CD14-positive monocyte (primary cell): ENCODE results near the gene DHX15. TPM values are rescaled to one million over a fixed set of nuclear protein-coding genes. Genes with fewer than 3 reads are reported as not detected.

Experiments used
- DNase-seq, 3 donors: peaks; one replicate each; pipeline ENCODE4 v3.0.0-alpha.2; 2011 to 2022
- H2AFZ ChIP-seq: 2 replicates; pipeline ENCODE4 v1.6.0; 2012; ENCODE audit warnings: mild to moderate bottlenecking, low read depth, low read length, inconsistent platforms; ENCODE audit not compliant: insufficient read depth, poor library complexity, severe bottlenecking
- H3K27ac ChIP-seq, 2 donors: 1 replicate in 1 of 2; 2 replicates in 1 of 2; pipeline ENCODE4 v1.5.1; 2012 to 2013; ENCODE audit warnings: low read length in 2 of 2, control low read depth in 1 of 2, inconsistent platforms in 1 of 2, low read depth in 1 of 2, mild to moderate bottlenecking in 1 of 2
- H3K27me3 ChIP-seq, 2 donors: one replicate each; pipeline versions ENCODE4 v1.6.0 to v1.6.1; 2011 to 2013; ENCODE audit warnings: low read length in 2 of 2; ENCODE audit not compliant: control insufficient read depth in 2 of 2, insufficient read depth in 2 of 2
- H3K36me3 ChIP-seq, 2 donors: replicated peaks in 1 of 2; 1 replicate in 1 of 2; 2 replicates in 1 of 2; pipeline versions ENCODE4 v1.5.1 to v1.6.1; 2012 to 2013; ENCODE audit warnings: low read length in 2 of 2, control low read depth in 1 of 2, inconsistent platforms in 1 of 2, mild to moderate bottlenecking in 1 of 2; ENCODE audit not compliant: insufficient read depth in 2 of 2, control insufficient read depth in 1 of 2
- H3K4me1 ChIP-seq, 2 donors: 1 replicate in 1 of 2; 2 replicates in 1 of 2; pipeline versions ENCODE4 v1.5.1 to v1.6.1; 2012 to 2013; ENCODE audit warnings: low read length in 2 of 2, control low read depth in 1 of 2, inconsistent platforms in 1 of 2, mild to moderate bottlenecking in 1 of 2, moderate library complexity in 1 of 2; ENCODE audit not compliant: insufficient read depth in 2 of 2, control insufficient read depth in 1 of 2
- H3K4me2 ChIP-seq: replicated peaks from 2 replicates; pipeline ENCODE3; 2012; ENCODE audit warnings: low read length, moderate library complexity, mild to moderate bottlenecking; ENCODE audit not compliant: poor library complexity, severe bottlenecking; ENCODE audit errors: extremely low read depth
- H3K4me3 ChIP-seq, 3 experiments: fragments of 200-600 bp in 1 of 3; sonication (generic) in 1 of 3; replicated peaks in 1 of 3; 1 replicate in 2 of 3; 2 replicates in 1 of 3; pipeline ENCODE4 v1.5.1; 2011 to 2013; ENCODE audit warnings: low read length in 3 of 3, mild to moderate bottlenecking in 3 of 3, control low read depth in 2 of 3, low read depth in 2 of 3, inconsistent platforms in 1 of 3, moderate library complexity in 1 of 3
- H3K79me2 ChIP-seq: 2 replicates; pipeline ENCODE4 v1.6.0; 2012; ENCODE audit warnings: mild to moderate bottlenecking, control low read depth, inconsistent platforms, low read length, moderate library complexity; ENCODE audit not compliant: insufficient read depth
- H3K9ac ChIP-seq: 2 replicates; pipeline ENCODE4 v1.6.0; 2017; ENCODE audit warnings: low read length, mild to moderate bottlenecking; ENCODE audit not compliant: insufficient read depth, poor library complexity, severe bottlenecking
- H3K9me3 ChIP-seq, 2 donors: replicated peaks in 1 of 2; 1 replicate in 1 of 2; 2 replicates in 1 of 2; pipeline versions ENCODE4 v1.5.1 to v1.6.1; 2012 to 2013; ENCODE audit warnings: low read length in 2 of 2, control low read depth in 1 of 2; ENCODE audit not compliant: control insufficient read depth in 1 of 2, insufficient read depth in 1 of 2
- H4K20me1 ChIP-seq: 2 replicates; pipeline ENCODE4 v1.6.0; 2012; ENCODE audit warnings: mild to moderate bottlenecking, low read length, control low read depth, moderate library complexity; ENCODE audit not compliant: insufficient read depth
- H3K27ac Mint-ChIP-seq, 7 donors: one replicate each; pipeline ENCODE4 v1.8.0; 2020; ENCODE audit warnings: mild to moderate bottlenecking in 7 of 7, mixed read lengths in 7 of 7, moderate library complexity in 6 of 7, inconsistent platforms in 2 of 7
- H3K27me3 Mint-ChIP-seq, 3 donors: one replicate each; pipeline ENCODE4 v1.8.0; 2021 to 2022; ENCODE audit warnings: low read depth in 3 of 3, mild to moderate bottlenecking in 3 of 3, mixed read lengths in 3 of 3, moderate library complexity in 3 of 3, inconsistent platforms in 1 of 3
- H3K36me3 Mint-ChIP-seq, 2 donors: one replicate each; pipeline ENCODE4 v1.8.0; 2020; ENCODE audit warnings: mixed read lengths in 2 of 2, inconsistent platforms in 1 of 2, mild to moderate bottlenecking in 1 of 2
- H3K4me1 Mint-ChIP-seq: one replicate; pipeline ENCODE4 v1.8.0; 2020; ENCODE audit warnings: mild to moderate bottlenecking, mixed read lengths
- H3K4me3 Mint-ChIP-seq, 2 donors: one replicate each; pipeline ENCODE4 v1.8.0; 2020; ENCODE audit warnings: mild to moderate bottlenecking in 2 of 2, mixed read lengths in 2 of 2, moderate library complexity in 1 of 2
- H3K9me3 Mint-ChIP-seq, 7 donors: one replicate each; pipeline ENCODE4 v1.8.0; 2020 to 2022; ENCODE audit warnings: mixed read lengths in 7 of 7, mild to moderate bottlenecking in 6 of 7, moderate library complexity in 6 of 7, inconsistent platforms in 2 of 7
- CTCF ChIP-seq: fragments of 200-600 bp; IDR thresholded peaks from one replicate; pipeline ENCODE4 v1.8.0; 2022; ENCODE audit warnings: antibody characterized with exemption, mild to moderate bottlenecking
- intact Hi-C, 2 donors: fragments of 100-400 bp; cut with micrococcal nuclease; formaldehyde crosslinking; loops; one replicate each; pipeline versions ENCODE4 v1.15.0 to v1.15.1; 2023
- polyA plus RNA-seq, 3 donors: library from polyadenylated mRNA; depleted of rRNA in 1 of 3; unstranded in 2 of 3; stranded (reverse) in 1 of 3; fragments of 300-500 nt in 2 of 3; fragments of >200 nt in 1 of 3; fragmentation: Illumina TruSeq in 2 of 3; gene quantifications; 1 replicate in 2 of 3; 2 replicates in 1 of 3; pipeline ENCODE4 v1.2.3, GENCODE V29; 2012 to 2021

The DHX15 gene
- polyA plus RNA-seq, 3 donors: 27.2 to 77.7 (median 37.5) TPM

- Mint-ChIP-seq H3K36me3 (peaks cover 49 to 74% of the 10 kb centered on the region in 2 donors), H3K4me1 (peaks cover 28% of the 10 kb centered on the region), H3K4me3 (no peak overlapping the region), H3K9me3 (no peaks in the 10 kb centered on the region), H3K27me3 (no peaks in the 10 kb centered on the region), H3K27ac (peak overlapping the region in 2 of 7 donors; percentile 26 to 50)
- H3K9ac ChIP-seq: no peak overlapping the region
- intact Hi-C loops: no loop called here
- peaks cover 34 to 85% of the 10 kb centered on the region in 2 donors for H3K36me3 ChIP-seq
- peak overlapping the region in 1 of 2 donors; percentile 28 for H3K27ac ChIP-seq
- H3K4me2 ChIP-seq: no peak overlapping the region
- TF ChIP-seq CTCF: no peak
- H3K4me3 ChIP-seq: no peak overlapping the region
- H3K9me3 ChIP-seq: no peaks in the 10 kb centered on the region
- H4K20me1 ChIP-seq: peaks cover 100% of the 10 kb centered on the region
- peaks cover 3 to 14% of the 10 kb centered on the region in 2 donors for H3K4me1 ChIP-seq
- H3K27me3 ChIP-seq: no peaks in the 10 kb centered on the region
- H3K79me2 ChIP-seq: peaks cover 100% of the 10 kb centered on the region
- DNase-seq: no peak
- no peak overlapping the region for H2AFZ ChIP-seq
Observed at GRCh38 chr4:24568425-24568824, 15.9 kb downstream of the DHX15 start.

- no peak overlapping the region for H3K4me3 ChIP-seq
- Mint-ChIP-seq H3K9me3 (peaks cover 0 to 2% (median 0%) of the 10 kb centered on the region in 7 donors), H3K4me1 (peaks cover 13% of the 10 kb centered on the region), H3K27me3 (no peaks in the 10 kb centered on the region), H3K4me3 (no peak overlapping the region), H3K27ac (no peak overlapping the region), H3K36me3 (peaks cover 46 to 65% of the 10 kb centered on the region in 2 donors)
- H2AFZ ChIP-seq: no peak overlapping the region
- TF ChIP-seq CTCF: no peak
- no peaks in the 10 kb centered on the region for H3K9me3 ChIP-seq
- no peak overlapping the region for H3K4me2 ChIP-seq
- peaks cover 30 to 77% of the 10 kb centered on the region in 2 donors for H3K36me3 ChIP-seq
- DNase-seq: no peak
- no peaks in the 10 kb centered on the region for H3K27me3 ChIP-seq
- H3K4me1 ChIP-seq: peaks cover 3 to 9% of the 10 kb centered on the region in 2 donors
- H3K79me2 ChIP-seq: peaks cover 100% of the 10 kb centered on the region
- H4K20me1 ChIP-seq: peaks cover 100% of the 10 kb centered on the region
- intact Hi-C loops: no loop called here
- H3K27ac ChIP-seq: peak overlapping the region in 1 of 2 donors; percentile 6
- no peak overlapping the region for H3K9ac ChIP-seq
Observed at GRCh38 chr4:24565054-24565453, 19.3 kb downstream of the DHX15 start.
